Midbrain (tissue), 1 donor: ENCODE results near the gene MPL.

ENCODE experiments used
- DNase-seq: peaks from one replicate; lab custom pipeline; 2025; lab: John Stamatoyannopoulos, UW

Gene MPL

DNA sequence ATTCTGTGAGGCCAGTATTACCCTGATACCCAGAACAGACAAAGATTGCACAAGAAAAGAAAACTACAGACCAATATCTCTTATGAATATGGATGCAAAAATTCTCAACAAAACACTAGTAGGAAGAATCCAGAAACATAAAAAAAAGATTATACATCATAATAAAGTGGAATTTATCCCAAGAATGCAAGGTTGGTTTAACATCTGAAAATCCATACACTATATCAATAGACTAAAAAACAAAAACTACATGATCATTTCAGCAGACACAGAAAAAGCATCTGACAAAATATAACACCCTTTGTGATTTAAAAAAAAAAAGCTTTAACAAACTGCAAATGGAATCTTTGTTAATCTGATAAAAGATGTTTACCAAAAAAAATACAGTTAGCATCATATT is 12.2 kb upstream of the MPL start:
- no peak for DNase-seq

GRCh38 chr1:43327549-43328292 is 9.9 kb upstream of the MPL start:
- DNase-seq = no peak

DNA sequence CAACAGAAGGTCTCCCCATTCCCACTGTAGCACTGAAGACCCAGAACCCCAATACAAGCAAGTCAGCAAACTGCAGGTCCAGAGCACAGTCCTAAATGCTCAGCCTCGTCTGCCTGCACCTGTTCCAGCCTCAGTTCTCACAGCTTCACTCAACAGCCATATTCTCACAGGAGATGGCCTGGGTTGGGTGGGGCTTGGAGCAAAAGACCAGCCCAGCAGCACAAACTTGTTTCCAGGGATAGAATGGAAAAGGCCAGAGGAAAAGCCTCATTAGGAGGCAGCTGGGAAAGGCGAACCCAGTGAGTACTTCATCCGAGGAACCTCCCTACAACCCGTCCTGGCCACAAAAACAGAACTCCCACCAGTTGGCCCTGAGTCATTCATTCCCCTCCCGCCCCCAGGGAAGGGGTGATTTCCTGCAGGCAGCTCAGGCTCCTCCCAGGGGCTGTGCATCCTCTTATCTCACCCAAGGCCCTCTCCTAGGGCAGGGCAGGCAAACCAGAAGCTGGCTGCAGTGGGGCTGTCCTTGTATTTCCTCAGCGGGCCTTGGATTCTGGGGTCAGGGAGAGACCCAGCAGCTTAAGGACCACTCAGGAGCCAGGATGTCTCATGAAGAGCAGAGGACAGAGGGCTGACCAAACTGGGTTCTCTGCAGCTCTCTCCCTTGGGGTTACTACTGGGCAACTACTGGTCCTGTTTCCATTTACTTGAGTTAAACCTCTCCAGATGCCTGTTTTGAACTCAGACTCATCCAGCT is 7.4 kb upstream of the MPL start:
- DNase-seq = no peak

DNA sequence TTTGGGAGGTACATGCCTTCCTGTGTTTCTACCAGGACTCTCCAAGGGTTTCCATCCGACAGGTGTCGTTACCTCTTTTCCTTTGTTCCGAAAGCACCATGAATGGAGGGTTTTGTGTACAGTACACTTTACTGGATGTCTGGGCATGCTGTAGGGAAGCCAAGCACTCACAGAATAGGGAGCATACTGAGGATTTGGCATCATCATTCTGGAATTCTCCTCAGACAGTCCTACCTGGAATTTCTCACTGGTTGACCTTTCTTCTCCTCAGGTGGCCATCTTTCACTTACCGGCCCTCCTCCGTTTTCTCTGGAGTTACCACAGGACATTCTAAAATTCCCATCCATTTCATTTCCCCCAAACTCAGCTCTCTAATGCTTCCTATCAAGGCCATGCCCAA is 5.9 kb upstream of the MPL start:
- no peak for DNase-seq

DNA sequence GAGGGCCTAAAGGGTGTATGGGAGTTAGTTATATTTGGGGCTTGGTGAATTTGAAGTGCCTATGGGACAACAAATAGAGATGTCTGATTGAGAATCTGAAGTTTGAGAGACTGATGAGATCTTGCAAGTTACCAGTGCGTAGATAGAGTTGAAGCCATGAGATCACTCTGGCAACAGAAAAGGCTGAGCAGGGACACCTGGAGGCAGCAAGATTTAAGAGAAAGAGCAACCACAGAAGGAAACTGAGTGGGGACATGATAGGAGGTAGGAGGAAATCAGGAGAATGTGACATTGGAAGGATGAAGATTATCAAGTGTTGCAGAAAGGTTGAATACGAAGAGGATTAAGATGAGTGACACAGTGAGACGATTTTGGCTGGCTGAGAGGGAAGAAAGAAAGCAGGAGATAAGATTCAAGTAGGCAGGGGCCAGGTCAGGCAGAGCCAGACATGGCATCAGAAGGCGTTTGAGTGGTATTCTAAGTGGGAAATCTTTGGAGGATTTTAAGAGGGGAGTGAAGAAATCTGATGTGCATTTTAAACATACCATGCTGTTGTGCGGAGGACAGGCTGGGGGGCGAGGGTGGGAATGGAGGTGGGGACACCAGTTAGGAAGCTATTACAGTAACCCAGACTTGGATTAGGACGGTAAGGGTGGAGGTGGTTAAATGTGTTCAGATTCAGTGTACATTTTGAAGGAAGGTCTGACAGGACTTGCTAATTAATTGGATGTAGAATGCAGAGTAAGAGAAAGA is 3.0 kb upstream of the MPL start:
- DNase-seq = no peak

- DNase-seq = no peak
Observed at GRCh38 chr1:43338001-43338400, 383 bp downstream of the MPL start.

DNA sequence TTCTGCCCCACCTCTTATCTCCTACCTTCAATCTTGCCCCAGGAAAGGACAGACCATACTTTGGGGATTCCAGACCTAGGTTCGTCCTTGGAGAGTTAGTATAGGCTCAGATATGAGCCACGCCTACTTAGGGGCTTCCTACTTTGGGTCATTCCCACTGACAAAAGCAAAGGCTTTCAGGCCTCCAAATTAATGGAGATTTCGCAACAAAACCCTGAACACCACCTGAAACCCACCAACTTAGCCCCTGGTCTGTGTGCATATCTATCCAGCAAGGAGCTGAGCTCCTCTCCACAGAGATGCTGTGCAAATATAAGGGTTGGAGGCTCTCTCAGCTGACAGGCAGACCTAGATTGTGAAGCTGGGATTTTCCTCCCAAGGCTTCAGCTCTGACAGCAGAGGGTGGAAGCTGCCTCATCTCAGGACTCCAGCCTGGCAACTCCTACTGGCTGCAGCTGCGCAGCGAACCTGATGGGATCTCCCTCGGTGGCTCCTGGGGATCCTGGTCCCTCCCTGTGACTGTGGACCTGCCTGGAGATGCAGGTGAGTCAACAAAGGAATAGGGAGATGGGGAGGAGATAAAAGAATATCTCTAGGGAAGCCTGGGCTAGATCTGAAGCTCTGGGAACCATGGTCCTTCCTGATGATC is 2.1 kb downstream of the MPL start:
- DNase-seq = no peak

DNA sequence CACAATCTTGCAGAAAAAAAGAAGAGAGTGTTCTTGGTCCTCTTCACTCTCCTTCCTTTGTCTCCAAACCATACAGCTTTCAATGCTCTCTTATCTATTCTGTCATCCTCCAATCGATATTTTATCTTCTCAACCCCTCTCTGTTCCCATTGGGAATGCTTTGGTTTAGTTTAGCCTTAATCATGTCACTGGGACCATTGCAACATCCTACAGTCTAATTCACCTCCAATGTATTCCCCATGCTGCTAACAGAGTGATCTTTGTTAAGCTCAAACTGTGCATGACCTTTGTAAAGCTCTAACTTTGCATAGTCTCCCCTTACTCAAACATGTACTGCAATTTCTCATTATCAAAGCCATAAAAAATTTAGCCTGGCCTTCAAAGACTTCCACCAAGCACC is 2.9 kb downstream of the MPL start:
- DNase-seq = no peak

DNA sequence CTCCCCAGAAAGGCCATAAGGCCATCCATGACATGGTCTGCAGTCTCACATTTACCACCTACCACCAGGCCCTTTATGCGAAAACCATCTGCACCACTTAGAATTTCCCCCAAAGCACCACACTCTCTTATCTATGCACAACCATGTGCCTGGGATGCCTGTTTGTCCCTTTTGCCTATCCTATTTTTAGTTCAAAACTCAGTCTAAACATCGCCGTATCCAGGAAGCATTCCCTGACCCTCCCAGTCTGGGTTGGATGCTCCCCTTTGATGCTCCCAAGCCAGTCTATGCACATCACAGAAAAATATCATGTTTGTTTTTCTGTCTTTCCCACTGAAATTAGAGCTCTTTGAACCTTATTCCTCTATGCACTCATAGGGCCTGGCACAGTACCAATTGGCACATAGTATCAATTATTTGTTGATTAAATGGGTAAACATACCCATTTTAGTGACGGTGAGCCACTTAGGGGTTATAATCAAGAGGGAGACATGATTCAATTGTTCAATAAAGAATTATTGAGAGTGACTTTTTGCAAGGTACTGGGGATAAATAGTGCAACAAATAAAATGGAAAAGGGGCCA is 6.7 kb downstream of the MPL start:
- DNase-seq = no peak

- DNase-seq = no peak
Observed at GRCh38 chr1:43345120-43345519, 7.5 kb downstream of the MPL start.

DNA sequence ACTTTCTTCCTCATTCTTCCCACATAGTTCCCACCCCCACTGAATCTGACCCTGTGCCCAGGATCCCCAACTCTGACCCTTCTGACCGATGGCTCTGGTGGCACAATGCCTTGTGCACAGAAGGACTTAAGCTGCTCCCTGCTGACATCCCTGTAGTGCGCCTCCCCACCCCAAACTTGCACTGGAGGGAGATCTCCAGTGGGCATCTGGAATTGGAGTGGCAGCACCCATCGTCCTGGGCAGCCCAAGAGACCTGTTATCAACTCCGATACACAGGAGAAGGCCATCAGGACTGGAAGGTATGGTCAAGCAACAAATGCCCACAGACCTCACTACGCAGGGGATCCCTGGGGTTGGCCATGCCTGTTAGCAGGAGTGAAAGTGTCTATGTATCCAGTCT is 9.0 kb downstream of the MPL start:
- DNase-seq = no peak

DNA sequence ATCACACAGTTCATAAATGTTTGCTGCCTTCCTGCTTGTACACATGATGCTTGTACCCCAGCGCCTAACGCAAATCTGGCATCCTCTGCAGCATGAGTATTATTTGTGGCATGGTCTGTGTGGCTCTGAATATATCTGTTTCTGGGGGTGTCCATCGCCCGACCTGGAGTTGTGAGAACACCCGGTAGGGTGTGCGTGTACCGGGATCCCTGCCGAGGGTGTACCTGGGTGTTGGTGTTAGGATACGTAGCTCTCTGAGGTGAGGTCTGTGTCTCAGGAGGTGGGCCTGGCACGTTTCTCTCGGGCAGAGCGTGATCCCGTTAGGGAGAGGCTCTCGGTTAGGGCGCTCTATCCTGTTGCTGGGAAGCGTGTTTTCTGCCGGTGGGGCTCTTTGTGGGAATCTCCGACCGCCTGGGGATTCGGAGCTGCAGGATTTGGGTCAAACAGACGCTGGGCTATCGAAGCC is 10.8 kb downstream of the MPL start:
- DNase-seq = no peak

DNA sequence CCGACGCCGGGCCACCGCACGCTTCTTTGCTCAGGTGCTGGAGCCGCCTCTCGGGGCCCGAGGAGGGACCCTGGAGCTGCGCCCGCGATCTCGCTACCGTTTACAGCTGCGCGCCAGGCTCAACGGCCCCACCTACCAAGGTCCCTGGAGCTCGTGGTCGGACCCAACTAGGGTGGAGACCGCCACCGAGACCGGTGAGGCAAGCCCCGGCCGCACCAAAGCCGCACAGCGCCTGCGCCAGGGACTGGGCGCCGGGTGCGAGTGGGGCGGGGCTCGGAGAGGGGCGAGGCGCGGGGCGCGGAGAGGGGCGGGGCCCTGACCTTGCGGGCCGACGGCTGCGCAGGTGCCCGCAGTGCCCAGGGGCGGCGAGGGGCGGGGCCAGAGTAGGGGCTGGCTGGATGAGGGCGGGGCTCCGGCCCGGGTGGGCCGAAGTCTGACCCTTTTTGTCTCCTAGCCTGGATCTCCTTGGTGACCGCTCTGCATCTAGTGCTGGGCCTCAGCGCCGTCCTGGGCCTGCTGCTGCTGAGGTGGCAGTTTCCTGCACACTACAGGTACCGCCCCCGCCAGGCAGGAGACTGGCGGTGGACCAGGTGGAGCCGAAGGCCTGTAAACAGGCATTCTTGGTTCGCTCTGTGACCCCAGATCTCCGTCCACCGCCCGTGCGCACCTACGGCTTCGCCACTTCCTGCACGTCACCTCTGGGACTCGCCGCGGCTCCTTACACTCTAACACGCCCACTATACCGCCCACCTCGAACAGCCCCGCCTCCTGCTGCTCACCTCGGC is 11.4 kb downstream of the MPL start:
- peak; percentile 51 for DNase-seq

GRCh38 chr1:43349594-43350306 is 12.1 kb downstream of the MPL start:
- no peak for DNase-seq

GRCh38 chr1:43350976-43351375 is 13.4 kb downstream of the MPL start:
- DNase-seq = no peak

- DNase-seq = no peak
Observed at GRCh38 chr1:43351421-43352350, 14.1 kb downstream of the MPL start.

- no peak for DNase-seq
Observed at GRCh38 chr1:43352351-43352705, 14.7 kb downstream of the MPL start.

DNA sequence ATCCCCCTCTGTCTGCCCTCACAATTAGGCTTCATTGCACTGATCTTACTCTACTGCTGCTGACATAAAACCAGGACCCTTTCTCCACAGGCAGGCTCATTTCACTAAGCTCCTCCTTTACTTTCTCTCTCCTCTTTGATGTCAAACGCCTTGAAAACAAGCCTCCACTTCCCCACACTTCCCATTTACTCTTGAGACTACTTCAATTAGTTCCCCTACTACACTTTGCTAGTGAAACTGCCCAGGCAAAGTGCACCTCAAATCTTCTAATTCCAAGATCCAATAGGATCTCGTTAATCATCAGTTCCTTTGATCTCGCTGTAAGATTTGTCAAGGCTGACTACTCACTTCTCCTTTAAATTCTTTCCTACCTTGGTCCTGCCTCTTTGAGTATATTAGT is 15.3 kb downstream of the MPL start:
- no peak for DNase-seq

DNA sequence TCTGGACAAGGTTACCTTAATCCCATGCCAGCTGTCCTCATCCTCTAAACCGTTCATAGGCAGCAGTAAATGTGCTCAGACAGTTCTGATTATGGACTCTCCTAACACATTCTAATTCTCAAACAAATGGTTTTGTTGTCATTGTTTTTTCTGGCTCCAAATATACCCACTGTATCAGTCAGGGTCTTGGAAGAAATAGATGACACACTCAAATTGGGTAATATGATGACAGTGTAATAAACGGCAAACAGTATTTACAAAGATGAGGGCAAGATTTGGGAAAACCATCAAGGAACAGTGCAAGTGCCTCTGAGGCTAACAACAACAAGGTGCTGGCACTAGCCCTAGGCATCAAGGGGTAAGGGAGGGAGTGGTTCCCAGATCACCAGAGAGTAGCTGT is 16.9 kb downstream of the MPL start:
- no peak for DNase-seq
